CD1c-positive myeloid dendritic cell (primary cell): Measurements from ENCODE around the gene SNX9.
"Not testable (repeated sequence)": the region's sequence is repeated elsewhere in the genome, so short reads cannot be mapped to it uniquely, and the experiment has no call there.

Experiments
- DNase-seq: peaks from one replicate; pipeline ENCODE4 v3.0.0-alpha.2; 2016; ENCODE audit errors: extremely low spot score

SNX9 gene

GRCh38 chr6:157953580-157954091 lies 130.6 kb downstream of the SNX9 start:
- no peak for DNase-seq

- peak; percentile 17 for DNase-seq
Observed at GRCh38 chr6:157954150-157955117, 131.4 kb downstream of the SNX9 start.

- DNase-seq = no peak
Observed at GRCh38 chr6:157955675-157956074, 132.6 kb downstream of the SNX9 start.

GRCh38 chr6:157956171-157956730 lies 133.2 kb downstream of the SNX9 start:
- no peak for DNase-seq

- DNase-seq = no peak
Observed at GRCh38 chr6:157959451-157960227, 136.6 kb downstream of the SNX9 start.

- DNase-seq = no peak
Observed at GRCh38 chr6:157961153-157961831, 138.2 kb downstream of the SNX9 start.

- no peak for DNase-seq
Observed at GRCh38 chr6:157961832-157962575, 139.0 kb downstream of the SNX9 start.

GRCh38 chr6:157962601-157963302 lies 139.7 kb downstream of the SNX9 start:
- peak; percentile 49 for DNase-seq

- DNase-seq = no peak
Observed at GRCh38 chr6:157964100-157964499, 141.1 kb downstream of the SNX9 start.

- DNase-seq = no peak
Observed at GRCh38 chr6:157965387-157965786, 142.3 kb downstream of the SNX9 start.

- DNase-seq = no peak
Observed at GRCh38 chr6:157966589-157966977, 143.5 kb downstream of the SNX9 start.

GRCh38 chr6:157967020-157967419 lies 144.0 kb downstream of the SNX9 start:
- DNase-seq = no peak

- DNase-seq = no peak
Observed at GRCh38 chr6:157967486-157967885, 144.4 kb downstream of the SNX9 start.

- not testable (repeated sequence) for DNase-seq
Observed at GRCh38 chr6:157972177-157972576, 149.1 kb downstream of the SNX9 start.

GRCh38 chr6:157974341-157974894 lies 151.4 kb downstream of the SNX9 start:
- no peak for DNase-seq

GRCh38 chr6:157974967-157975366 lies 151.9 kb downstream of the SNX9 start:
- DNase-seq = no peak

GRCh38 chr6:157975456-157975855 lies 152.4 kb downstream of the SNX9 start:
- DNase-seq = no peak

- DNase-seq = no peak
Observed at GRCh38 chr6:157976345-157977175, 153.5 kb downstream of the SNX9 start.
